Osteoblast (primary cell): ENCODE measurements around the gene MTA2. TPM values are rescaled to one million over a fixed set of nuclear protein-coding genes. Genes with fewer than 3 reads are reported as not detected.
"Not testable (repeated sequence)": the region's sequence is repeated elsewhere in the genome, so short reads cannot be mapped to it uniquely, and the experiment has no call there.

Source experiments
- DNase-seq: peaks from one replicate; pipeline ENCODE4 v3.0.0; 2011; ENCODE audit warnings: low spot score, mixed read lengths; ENCODE audit not compliant: insufficient read length; ENCODE audit errors: missing footprints
- H2AFZ ChIP-seq: 2 replicates; pipeline ENCODE4 v1.6.0; 2011; ENCODE audit warnings: mild to moderate bottlenecking, low read length
- H3K27ac ChIP-seq: 2 replicates; pipeline ENCODE4 v1.5.1; 2011; ENCODE audit warnings: mild to moderate bottlenecking, low read depth, low read length, moderate library complexity
- H3K27me3 ChIP-seq: 2 replicates; pipeline ENCODE4 v1.6.0; 2012; ENCODE audit warnings: mild to moderate bottlenecking, control low read depth, inconsistent platforms, low read length, moderate library complexity; ENCODE audit not compliant: insufficient read depth
- H3K36me3 ChIP-seq: 2 replicates; pipeline ENCODE4 v1.5.1; 2011; ENCODE audit warnings: mild to moderate bottlenecking, low read length, control low read depth, moderate library complexity; ENCODE audit not compliant: insufficient read depth
- H3K4me1 ChIP-seq: 2 replicates; pipeline ENCODE4 v1.5.1; 2011; ENCODE audit warnings: mild to moderate bottlenecking, low read length, control low read depth, moderate library complexity; ENCODE audit not compliant: insufficient read depth
- H3K4me2 ChIP-seq: 2 replicates; pipeline ENCODE4 v1.6.0; 2011; ENCODE audit warnings: mild to moderate bottlenecking, low read length; ENCODE audit not compliant: insufficient read depth
- H3K4me3 ChIP-seq: fragments of 200-600 bp; sonication (generic); 3 replicates; pipeline ENCODE4 v1.5.1; 2012; ENCODE audit warnings: mild to moderate bottlenecking, low read length, inconsistent platforms; ENCODE audit not compliant: insufficient read depth
- H3K79me2 ChIP-seq: 2 replicates; pipeline ENCODE4 v1.6.0; 2012; ENCODE audit warnings: mild to moderate bottlenecking, low read length, control low read depth, inconsistent platforms; ENCODE audit not compliant: insufficient read depth
- H3K9me3 ChIP-seq: 2 replicates; pipeline ENCODE4 v1.5.1; 2011; ENCODE audit warnings: low read depth, low read length, control low read depth
- H4K20me1 ChIP-seq: 2 replicates; pipeline ENCODE4 v1.6.0; 2012; ENCODE audit warnings: mild to moderate bottlenecking, low read length, control low read depth; ENCODE audit not compliant: insufficient read depth
- CTCF ChIP-seq: IDR thresholded peaks from 2 replicates; pipeline ENCODE4 v1.5.1; 2011; ENCODE audit warnings: mild to moderate bottlenecking, low read depth, low read length, moderate library complexity; ENCODE audit errors: extremely low read depth
- total RNA-seq: library from RNA; depleted of rRNA; stranded (reverse); fragments of >200 nt; gene quantifications from 2 replicates; pipeline ENCODE4 v1.2.3, GENCODE V29; 2012

Gene MTA2
- 102 and 105 TPM in 2 replicates for total RNA-seq

DNA sequence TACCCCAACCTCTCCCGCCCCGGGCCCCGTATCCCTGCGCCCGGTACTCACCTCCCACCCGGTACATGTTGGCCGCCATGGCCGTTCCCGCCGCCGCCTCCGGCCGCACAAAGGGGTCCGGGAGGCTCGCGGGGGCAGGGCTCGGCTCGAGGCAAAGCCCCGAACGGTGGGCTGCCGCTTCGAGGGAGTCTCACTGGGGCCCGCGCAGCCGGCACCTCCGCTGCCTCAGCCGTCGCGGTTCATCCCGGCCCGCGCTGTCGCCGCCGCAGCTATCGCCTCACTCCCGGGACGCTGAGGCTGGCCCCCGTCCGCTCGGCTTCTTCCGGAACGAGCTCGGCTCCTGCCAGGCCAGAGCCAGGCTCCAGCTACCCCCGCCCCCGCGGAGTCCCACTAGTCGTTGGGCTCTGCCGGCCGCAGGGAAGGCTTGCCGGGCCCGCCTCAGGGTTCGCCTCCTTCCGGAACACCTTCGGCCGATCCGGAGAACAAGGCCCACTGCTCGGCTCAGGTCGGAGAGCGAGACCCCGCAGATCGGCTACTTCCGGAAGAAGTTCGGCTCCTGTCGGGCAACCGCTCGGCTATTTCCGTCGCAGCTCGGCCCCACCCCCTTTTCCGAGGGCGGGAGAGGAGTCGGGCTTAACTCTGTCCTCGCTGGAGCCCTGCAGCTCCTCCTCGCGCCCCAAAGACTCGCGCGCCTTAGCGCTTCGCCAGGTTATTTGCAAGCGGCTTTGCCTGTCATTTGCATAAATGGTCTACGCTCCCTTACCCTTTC is at the start of gene MTA2:
TSS of gene MTA2 (minus strand) at position 494 of the 769 bp plus-strand sequence. CDS start at position 79, 415 bp downstream.
- Histone ChIP-seq H3K9me3 (no peaks in the 10 kb centered on the region), H3K79me2 (peaks cover 42% of the 10 kb centered on the region), H3K36me3 (peaks cover 56% of the 10 kb centered on the region), H2AFZ (peak within 1 kb of the TSS; percentile 59), H3K4me3 (peak within 1 kb of the TSS; percentile 96), H3K4me1 (peaks cover 27% of the 10 kb centered on the region), H3K27ac (peak within 1 kb of the TSS; percentile 83), H3K4me2 (peak within 1 kb of the TSS; percentile 96), H3K27me3 (no peaks in the 10 kb centered on the region), H4K20me1 (peaks cover 27% of the 10 kb centered on the region)
- TF ChIP-seq CTCF: no peak
- DNase-seq: peak; percentile 99

GRCh38 chr11:62650283-62650682 is 48.6 kb upstream of the MTA2 start:
- H3K27me3 ChIP-seq, H3K27ac ChIP-seq, H3K9me3 ChIP-seq, DNase-seq, H3K4me2 ChIP-seq, H3K4me3 ChIP-seq, H2AFZ ChIP-seq: not testable (repeated sequence)
- Histone ChIP-seq H4K20me1 (peaks cover 19% of the 10 kb centered on the region), H3K4me1 (peaks cover 20% of the 10 kb centered on the region), H3K36me3 (peaks cover 19% of the 10 kb centered on the region), H3K79me2 (peaks cover 45% of the 10 kb centered on the region)

DNA sequence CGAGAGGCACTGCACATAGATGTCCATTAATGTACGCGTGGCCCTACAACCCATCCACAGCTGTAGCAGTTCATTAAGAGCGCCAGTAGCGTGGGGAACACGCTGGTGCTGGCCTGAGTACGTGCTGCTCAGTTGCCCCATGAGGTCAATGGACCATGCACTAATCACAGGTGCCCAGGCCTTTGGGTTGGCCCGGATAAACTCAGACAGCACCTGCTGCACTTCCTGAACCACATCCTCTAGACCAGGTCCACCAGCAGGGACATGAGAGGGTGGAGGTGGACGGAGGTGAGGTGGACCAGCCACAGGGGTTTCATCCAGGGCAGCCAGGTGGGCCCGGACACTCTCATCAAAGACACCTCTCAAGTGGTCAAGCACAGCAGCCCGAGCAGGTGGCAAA is 47.8 kb upstream of the MTA2 start:
- Histone ChIP-seq H3K36me3 (peaks cover 20% of the 10 kb centered on the region), H3K9me3 (no peaks in the 10 kb centered on the region), H3K27ac (no peak overlapping the region), H4K20me1 (peaks cover 21% of the 10 kb centered on the region), H3K4me3 (no peak overlapping the region), H3K27me3 (no peaks in the 10 kb centered on the region), H3K4me2 (no peak overlapping the region), H2AFZ (no peak overlapping the region), H3K4me1 (peaks cover 23% of the 10 kb centered on the region), H3K79me2 (peaks cover 52% of the 10 kb centered on the region)
- no peak for TF ChIP-seq CTCF
- DNase-seq: no peak

DNA sequence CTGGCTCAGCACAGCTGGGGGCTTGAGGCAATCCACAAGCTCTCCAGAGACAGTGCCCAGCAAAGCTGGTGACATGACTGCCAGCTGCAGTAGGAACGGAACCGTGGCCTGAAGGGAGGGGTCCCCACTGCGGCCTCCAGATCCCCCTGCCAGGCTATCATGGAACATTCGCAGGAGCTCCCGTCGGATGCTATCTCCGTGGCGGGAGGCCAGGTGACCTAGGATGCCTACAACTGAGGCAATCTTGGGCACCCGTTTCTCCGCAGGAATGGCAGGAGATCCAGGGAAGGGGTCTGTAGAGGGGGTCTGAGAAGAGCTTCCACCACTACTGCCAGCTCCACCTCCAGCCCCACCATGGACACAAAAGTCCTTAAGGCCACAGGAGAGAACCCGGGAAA is 47.3 kb upstream of the MTA2 start:
- DNase-seq: no peak
- TF ChIP-seq CTCF: no peak
- H2AFZ ChIP-seq: no peak overlapping the region
- no peaks in the 10 kb centered on the region for H3K9me3 ChIP-seq
- H3K4me3 ChIP-seq: no peak overlapping the region
- peaks cover 21% of the 10 kb centered on the region for H4K20me1 ChIP-seq
- H3K79me2 ChIP-seq: peaks cover 57% of the 10 kb centered on the region
- no peak overlapping the region for H3K27ac ChIP-seq
- H3K4me1 ChIP-seq: peaks cover 23% of the 10 kb centered on the region
- no peak overlapping the region for H3K4me2 ChIP-seq
- peaks cover 26% of the 10 kb centered on the region for H3K36me3 ChIP-seq
- H3K27me3 ChIP-seq: no peaks in the 10 kb centered on the region
